Activated CD8-positive, alpha-beta memory T cell treated with anti-CD3 and anti-CD28 coated beads for 1 hour (primary cell): ENCODE measurements around the gene KCNIP1.

Source experiments
- DNase-seq, 2 donors: peaks; one replicate each; pipeline ENCODE4 v3.0.0-alpha.2; 2020; ENCODE audit warnings: low read depth in 1 of 2; ENCODE audit errors: extremely low read depth in 1 of 2

Gene KCNIP1

GRCh38 chr5:170589643-170590042 is 85.8 kb downstream of the KCNIP1 start:
- DNase-seq, result no peak

GRCh38 chr5:170590566-170590965 is 86.7 kb downstream of the KCNIP1 start:
- no peak for DNase-seq

GRCh38 chr5:170591054-170591453 is 87.2 kb downstream of the KCNIP1 start:
- DNase-seq, result no peak

GRCh38 chr5:170596482-170597044 is 92.7 kb downstream of the KCNIP1 start:
- no peak for DNase-seq

- DNase-seq, result no peak
Measured at GRCh38 chr5:170597109-170597751, 93.4 kb downstream of the KCNIP1 start.

GRCh38 chr5:170597872-170598271 is 94.1 kb downstream of the KCNIP1 start:
- DNase-seq, result no peak

- DNase-seq, result no peak
Measured at GRCh38 chr5:170599756-170600155, 95.9 kb downstream of the KCNIP1 start.

GRCh38 chr5:170601619-170602018 is 97.8 kb downstream of the KCNIP1 start:
- no peak for DNase-seq

GRCh38 chr5:170603109-170603508 is 99.3 kb downstream of the KCNIP1 start:
- DNase-seq, result no peak

GRCh38 chr5:170603578-170604565 is 100.1 kb downstream of the KCNIP1 start:
- no peak for DNase-seq

GRCh38 chr5:170606941-170607340 is 103.1 kb downstream of the KCNIP1 start:
- DNase-seq, result no peak

- DNase-seq, result no peak
Measured at GRCh38 chr5:170611449-170612090, 107.8 kb downstream of the KCNIP1 start.

- DNase-seq, result no peak
Measured at GRCh38 chr5:170612256-170612678, 108.4 kb downstream of the KCNIP1 start.

- no peak for DNase-seq
Measured at GRCh38 chr5:170614065-170614490, 110.3 kb downstream of the KCNIP1 start.

- DNase-seq, result no peak
Measured at GRCh38 chr5:170614720-170615119, 110.9 kb downstream of the KCNIP1 start.

- DNase-seq, result no peak
Measured at GRCh38 chr5:170617533-170618490, 114.0 kb downstream of the KCNIP1 start.

GRCh38 chr5:170619869-170620268 is 116.0 kb downstream of the KCNIP1 start:
- no peak for DNase-seq

GRCh38 chr5:170622933-170623332 is 119.1 kb downstream of the KCNIP1 start:
- DNase-seq, result no peak

- no peak for DNase-seq
Measured at GRCh38 chr5:170623576-170624181, 119.9 kb downstream of the KCNIP1 start.
